HG02798 (cell line): ENCODE data around the gene ZSCAN5C.
"Not testable (repeated sequence)": the region's sequence is repeated elsewhere in the genome, so short reads cannot be mapped to it uniquely, and the experiment has no call there.

Source experiments
- ATAC-seq: cut with Tn5 transposase; IDR thresholded peaks from one replicate; pipeline ENCODE4 v1.9.1; 2021; ENCODE audit warnings: mild to moderate bottlenecking; ENCODE audit not compliant: unreplicated experiment, poor library complexity

Gene ZSCAN5C

DNA sequence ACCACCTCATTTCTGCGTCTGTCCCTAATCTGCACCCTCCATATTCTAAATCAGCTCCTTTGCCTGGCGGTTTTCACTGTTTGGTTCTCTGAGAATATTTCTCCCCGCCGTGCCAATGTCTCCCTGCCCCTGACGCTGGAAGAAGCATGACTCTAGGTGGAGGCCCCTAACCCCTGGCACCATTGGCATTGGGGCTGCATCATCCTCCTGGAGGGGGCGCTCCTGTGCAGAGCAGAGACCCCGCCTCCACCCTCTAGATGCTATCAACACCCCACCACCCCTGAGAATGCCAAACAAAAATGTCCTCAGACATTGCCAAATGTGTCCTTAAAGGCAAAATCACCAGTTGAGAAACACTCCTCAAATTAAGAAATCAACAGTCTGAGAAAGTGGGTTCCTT is 11.0 kb upstream of the ZSCAN5C start:
- ATAC-seq: no peak

DNA sequence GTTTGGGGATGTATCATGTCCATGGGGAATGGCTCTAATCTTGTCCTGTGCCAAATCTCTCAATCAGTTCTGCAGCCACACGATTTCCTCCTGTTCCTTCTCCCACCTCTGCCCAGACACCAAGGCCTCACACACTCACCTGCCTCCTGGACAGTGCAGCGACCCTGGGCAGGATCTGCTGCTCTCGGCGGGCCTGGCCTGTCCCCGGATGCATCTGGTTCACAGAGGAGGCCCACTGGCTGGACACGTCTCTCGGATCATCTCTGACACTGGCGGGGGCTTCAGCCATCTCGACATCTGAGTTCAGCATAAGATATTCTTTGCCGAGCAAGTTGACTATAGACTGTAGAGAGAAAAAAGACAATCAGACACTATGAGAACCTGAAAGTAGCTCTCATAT is 10.4 kb upstream of the ZSCAN5C start:
- no peak for ATAC-seq

DNA sequence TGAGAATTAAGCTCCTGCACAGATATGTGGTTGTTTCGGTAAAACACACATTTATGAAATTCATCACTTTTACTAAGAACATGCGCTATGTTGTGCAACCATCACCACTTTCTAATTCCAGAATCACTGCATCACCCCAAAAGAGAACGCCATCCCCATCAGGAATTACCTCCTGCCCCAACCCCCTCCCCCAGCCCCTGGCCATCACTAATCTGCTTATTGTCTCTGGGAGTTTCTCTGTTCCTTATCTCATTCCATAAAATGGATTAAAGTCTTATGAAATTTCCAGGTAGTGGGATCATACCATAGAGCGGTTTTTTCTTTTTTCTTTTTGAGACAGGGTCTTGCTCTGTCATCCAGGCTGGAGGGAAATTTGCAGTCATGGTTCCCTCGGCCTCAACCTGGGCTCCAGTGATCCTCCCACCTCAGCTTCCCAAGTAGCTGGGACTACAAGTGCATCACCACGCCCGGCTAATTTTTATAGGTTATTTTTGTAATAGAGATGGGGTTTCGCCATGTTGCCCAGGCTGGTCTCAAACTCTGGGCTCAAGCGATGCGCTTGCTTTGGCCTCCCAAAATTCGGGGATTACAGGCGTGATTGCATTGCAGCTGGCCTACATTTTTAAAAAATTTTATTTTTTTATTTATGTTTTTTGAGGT is 8.0 kb upstream of the ZSCAN5C start:
- no peak for ATAC-seq

DNA sequence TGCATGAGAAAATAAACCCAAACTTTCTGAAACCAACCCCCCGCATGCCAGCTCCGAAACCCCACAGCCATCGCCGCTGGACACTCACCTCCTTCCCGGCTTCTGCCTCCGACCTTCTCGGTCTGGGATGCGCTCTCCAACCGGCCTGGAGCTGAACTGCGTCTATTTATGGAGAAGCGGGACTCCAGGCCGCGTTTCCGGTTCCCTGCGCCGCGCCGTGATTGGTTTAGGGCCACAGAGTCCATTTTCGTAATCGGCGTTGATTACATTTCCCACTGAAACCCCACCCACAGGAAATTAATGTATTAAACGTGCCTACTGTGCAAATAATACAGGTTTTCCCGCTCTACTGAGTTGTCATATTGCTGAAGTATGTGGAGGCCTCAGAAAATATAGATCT is 4.4 kb upstream of the ZSCAN5C start, which contains the start of gene ZSCAN5B:
TSS of gene ZSCAN5B (minus strand) at position 138 of the 400 bp plus-strand sequence. CDS start 4,731 bp downstream, outside the sequence.
- not testable (repeated sequence) for ATAC-seq

DNA sequence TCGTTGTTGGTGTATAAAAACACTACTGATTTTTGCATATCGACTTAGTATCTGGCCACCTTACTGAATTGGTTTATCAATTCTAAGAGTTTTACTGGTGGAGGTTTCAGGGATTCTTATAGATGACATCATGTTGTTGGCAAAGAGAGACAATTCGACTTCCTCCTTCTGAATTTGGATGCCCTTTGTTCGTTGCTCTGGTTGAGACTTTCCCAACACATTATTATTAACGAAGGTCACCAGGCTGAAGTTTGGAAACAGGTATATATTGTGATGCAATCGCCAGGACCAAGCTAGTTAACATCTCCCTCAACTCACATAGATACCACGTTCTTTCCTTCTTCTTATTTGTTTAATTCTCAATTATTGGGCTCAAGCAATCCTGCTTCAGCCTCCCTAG is 2.4 kb upstream of the ZSCAN5C start:
- no peak for ATAC-seq

DNA sequence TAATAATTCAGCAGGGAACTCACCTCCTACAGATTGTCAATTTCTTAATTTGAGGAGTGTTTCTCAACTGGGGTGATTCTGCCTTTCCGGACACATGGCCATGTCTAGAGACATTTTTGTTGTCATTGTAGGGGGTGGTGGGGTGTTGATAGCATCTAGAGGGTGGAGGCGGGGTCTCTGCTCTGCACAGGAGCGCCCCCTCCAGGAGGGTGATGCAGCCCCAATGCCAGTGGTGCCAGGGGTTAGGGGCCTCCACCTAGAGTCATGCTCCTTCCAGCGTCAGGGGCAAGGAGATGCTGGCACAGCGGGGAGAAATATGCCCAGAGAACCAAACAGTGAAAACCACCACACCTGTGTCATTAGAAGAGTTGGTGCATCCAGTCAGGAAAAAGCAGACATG is 5.5 kb downstream of the ZSCAN5C start:
- ATAC-seq: not testable (repeated sequence)

DNA sequence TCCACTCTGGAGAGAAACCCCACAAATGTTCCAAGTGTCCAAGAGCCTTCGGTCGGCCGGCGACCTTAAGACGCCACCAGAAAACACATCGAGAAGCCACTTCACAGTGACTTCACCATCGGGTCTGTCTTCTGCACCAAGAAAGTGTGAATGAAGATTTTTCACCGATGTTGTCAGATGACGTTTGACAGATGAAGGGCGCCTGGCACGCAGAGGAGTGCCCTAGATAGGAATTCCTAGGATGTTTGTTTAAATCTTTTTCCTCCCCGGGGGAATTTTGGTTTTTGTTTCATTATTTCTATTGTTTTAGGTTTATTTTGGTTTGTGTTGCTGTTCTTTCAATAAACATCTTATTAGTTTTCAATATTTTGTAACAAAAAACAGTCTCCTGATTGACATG is 7.0 kb downstream of the ZSCAN5C start:
- no peak for ATAC-seq

DNA sequence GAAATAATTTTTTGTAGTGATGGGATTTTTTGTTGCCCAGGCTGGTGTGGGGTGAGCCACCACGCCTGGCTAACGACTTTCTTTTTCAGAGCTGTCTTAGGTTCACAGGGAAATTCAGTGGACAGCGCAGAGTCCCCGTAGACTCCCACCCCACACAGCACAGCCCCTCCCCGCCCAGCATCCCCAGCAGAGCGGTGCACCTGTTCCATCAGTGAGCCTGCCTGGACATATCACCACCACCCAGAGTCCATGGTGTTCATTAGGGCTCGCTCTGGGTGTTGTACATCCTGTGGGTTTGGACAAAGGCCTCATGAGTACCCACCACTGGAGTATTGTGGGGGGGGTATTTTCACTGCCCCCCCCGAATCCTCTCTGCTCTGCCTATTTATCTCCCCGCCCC is 8.0 kb downstream of the ZSCAN5C start:
- ATAC-seq: not testable (repeated sequence)

DNA sequence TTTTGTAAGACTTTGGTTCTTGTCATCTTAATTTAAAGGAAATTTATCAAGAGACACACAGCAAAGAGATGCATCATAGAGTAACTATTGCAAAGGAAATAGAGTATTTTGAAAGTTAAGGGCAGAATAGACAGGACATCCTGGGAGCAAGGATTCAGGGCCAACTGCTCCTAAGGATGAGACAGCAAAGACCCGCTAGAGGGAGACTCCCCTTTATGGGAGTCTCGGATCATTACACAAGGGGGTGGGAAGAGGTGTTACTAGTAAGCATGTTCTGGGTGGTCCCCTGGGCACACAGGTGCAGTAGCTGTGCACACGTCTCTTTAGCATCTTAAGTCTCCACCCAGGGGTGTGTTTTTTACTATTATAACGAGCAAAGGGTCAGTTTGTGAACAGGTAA is 9.6 kb downstream of the ZSCAN5C start:
- ATAC-seq: no peak

DNA sequence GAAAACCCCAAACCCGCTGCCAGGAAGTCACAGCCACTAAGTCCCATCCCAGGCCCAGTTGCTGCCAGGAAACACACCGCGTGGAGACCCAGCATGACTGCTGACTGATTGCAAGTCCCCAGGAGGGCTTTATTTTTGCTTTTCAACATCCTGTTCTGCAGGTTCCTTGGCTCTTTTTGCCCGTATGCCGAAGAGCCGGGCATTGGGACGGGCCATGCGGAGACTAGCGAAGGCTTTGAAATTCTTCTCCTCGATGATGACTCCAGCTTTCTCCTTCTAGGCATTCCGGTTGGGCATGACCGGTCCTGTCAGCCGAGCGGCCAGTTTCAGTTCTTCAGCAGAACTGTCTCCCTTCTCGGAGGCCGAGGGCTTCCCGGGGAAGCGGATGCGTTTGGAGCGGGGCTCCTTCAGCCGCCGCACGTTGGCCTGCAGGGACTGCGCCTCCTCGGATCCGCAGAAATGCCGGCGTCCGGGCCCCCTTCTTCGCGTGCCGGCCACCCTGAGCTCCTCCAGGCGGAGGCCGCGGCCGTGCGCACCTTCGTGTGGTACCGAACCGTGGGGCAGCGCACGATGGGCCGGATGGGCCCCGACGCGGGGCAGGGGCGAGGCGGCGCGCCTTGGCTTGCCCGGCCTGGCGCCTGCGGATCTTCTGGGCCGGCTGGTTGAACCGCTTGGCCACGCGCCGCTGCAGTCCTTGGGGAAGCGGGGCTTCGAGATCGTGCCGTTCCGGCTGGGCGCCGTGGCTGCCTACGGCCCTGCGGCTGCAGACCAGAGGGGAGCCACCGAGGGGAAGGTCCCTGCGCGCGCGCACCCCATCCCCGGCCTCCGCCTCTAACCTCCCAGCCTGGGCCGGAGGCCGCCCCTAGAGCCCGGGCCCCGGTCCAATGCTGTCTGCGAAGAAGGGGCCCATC is 15.2 kb downstream of the ZSCAN5C start:
- no peak for ATAC-seq

DNA sequence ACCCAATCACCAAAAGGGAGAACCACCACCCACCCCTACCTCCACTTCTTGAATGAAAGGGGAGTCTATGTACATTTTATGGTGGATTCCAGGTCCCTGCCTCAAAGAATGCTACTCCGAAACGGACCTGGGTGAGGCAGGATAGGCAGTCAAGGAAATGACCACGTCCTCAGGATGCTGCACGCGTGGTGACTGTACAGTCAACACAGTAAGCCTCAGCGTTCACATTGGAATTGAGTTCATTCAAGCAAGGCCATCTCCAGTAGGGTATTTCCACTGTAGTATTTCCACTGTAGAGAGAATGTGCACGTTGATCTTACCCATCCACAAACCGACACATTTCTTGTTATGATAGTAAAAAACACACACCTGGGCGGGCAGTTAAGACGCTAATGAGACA is 16.9 kb downstream of the ZSCAN5C start:
- ATAC-seq: no peak

DNA sequence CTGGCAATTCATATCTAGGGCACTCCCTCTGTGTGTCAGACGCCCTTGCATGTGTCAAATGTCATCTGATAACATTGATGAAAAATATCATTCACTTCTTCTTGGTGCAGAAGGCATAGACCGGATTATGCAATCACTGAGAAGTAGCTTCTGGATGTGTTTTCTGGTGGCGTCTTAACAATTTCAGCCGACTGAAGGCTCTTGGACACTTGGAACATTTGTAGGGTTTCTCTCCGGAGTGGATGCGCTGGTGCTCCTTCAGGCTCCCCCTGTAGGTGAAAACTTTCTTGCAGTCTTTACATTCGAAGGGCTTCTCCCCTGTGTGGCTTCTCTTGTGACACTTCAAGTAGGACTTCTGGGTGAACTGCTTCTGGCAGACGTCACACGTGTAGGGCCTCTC is 19.4 kb downstream of the ZSCAN5C start:
- ATAC-seq: not testable (repeated sequence)

DNA sequence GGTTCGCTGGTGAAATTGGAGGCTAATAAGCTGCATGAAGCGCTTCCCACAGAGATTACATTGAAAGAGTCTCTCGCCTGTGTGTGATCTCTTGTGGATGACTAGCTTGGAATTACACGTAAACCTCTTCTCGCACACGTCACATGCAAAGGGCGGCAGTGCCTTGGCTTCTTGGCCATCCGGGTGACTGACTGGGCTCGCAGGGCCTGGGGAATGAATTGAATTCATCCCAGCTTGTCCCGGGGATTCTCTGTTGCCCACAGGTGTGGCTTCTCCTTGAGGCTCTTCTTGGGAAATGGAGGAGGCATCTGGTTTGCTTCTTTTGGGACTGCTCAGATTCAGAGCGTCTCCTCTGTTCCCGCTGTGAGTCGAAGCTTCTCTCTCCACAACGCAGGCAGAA is 19.8 kb downstream of the ZSCAN5C start:
- no peak for ATAC-seq

DNA sequence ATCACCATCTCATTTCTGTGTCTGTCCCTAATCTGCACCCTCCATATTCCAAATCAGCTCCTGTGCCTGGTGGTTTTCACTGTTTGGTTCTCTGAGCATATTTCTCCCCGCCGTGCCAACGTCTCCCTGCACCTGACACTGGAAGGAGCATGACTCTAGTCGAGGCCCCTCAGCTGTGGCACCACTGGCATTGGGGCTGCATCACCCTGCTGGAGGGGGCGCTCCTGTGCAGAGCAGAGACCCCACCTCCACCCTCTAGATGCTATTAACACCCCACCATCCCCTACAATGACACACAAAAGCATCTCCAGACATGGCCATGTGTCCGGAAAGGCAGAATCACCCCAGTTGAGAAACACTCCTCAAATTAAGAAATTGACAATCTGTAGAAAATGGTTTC is 20.8 kb downstream of the ZSCAN5C start:
- no peak for ATAC-seq

DNA sequence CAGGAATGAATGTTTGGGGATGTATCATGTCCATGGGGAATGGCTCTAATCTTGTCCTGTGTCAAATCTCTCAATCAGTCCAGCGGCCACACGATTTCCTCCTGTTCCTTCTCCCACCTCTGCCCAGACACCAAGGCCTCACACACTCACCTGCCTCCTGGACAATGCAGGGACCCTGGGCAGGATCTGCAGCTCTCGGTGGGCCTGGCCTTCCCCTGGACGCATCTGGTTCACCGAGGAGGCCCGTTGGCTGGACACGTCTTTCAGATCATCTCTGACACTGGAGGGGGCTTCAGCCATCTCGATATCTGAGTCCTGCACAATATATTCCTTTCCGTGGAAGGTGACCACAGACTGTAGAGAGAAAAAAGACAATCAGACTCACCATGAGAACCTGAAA is 21.4 kb downstream of the ZSCAN5C start:
- no peak for ATAC-seq

DNA sequence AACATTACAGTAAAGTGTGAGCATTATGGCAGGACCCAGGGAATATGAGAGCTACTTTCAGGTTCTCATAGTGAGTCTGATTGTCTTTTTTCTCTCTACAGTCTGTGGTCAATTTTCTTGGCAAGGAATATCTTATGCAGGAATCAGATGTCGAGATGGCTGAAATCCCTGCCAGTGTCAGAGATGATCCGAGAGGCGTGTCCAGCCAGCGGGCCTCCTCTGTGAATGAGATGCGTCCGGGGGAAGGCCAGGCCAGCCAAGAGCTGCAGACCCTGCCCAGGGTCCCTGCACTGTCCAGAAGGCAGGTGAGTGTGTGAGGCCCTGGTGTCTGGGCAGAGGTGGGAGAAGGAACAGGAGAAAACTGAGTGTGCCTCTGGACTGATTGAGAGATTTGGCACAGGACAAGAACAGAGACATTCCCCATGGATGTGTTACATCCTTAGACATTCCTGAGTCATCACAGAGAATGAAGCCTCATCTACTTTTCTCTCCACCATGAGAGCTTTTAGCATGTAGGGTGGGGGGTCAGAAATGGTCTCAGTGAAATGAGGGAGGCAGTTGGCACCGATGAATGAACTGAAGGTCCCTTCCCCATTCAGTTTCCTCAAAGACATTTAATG is 43.2 kb downstream of the ZSCAN5C start:
- ATAC-seq: no peak

DNA sequence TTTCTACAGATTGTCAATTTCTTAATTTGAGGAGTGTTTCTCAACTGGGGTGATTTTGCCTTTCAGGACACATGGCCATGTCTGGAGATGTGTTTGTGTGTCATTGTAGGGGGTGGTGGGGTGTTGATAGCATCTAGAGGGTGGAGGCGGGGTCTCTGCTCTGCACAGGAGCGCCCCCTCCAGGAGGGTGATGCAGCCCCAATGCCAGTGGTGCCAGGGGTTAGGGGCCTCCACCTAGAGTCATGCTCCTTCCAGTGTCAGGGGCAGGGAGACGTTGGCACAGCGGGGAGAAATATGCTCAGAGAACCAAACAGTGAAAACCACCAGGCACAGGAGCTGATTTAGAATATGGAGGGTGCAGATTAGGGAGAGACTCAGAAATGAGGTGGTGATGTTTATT is 43.7 kb downstream of the ZSCAN5C start:
- not testable (repeated sequence) for ATAC-seq

DNA sequence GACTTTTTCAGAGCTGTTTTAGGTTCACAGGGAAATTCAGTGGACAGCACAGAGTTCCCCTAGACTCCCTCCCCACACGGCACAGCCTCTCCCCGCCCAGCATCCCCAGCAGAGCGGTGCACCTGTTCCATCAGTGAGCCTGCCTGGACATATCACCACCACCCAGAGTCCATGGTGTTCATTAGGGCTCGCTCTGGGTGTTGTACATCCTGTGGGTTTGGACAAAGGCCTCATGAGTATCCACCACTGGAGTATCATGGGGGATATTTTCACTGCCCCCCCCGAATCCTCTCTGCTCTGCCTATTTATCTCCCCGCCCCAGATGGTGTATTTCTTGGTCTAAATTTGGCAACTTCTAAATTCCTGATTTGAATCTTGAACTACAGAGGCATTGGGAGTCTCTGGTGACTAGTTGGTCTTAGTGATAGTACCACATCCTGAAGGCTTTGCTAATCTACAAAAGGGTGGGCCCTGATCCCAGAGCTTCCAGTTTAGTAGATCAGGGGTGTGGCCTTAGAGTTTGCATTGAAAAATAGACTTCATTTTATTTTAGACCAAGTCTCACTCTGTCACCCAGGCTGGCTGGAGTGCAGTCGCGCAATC is 46.8 kb downstream of the ZSCAN5C start:
- not testable (repeated sequence) for ATAC-seq

DNA sequence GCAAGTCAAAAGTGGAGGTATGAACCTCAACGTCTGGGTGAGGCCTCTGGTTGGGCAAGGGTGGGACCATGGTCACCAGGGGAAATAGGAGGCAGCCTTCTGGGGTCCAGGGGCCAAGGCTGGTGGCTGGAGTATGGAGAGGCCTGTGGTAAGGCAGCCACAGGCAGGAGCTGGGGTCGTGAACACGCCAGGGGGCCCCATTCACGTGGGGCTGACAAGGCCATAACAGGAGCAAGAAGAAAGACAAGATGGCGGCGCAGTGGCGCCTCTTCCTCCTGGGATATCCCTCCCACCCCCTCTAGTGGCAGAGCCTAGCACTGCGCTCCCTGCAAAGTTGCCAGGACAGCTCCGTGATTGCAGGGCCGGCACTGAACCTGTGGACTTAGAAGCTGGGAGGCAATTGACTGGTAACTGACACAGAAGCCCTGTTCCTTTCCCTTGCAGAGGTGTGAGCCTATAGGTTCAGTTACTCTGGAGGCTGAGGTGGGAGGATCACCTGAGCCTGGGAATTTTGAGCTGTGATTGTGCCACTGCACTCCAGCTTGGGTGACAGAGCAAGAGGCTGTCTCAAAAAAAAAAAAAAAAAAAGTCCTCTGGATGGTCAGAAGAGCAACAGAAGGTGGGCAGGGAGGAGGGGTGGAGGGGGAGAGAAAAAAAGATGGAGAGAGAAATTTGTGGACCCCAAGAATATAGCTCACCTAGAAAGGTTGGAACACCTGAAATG is 50.8 kb downstream of the ZSCAN5C start:
- ATAC-seq: no peak

DNA sequence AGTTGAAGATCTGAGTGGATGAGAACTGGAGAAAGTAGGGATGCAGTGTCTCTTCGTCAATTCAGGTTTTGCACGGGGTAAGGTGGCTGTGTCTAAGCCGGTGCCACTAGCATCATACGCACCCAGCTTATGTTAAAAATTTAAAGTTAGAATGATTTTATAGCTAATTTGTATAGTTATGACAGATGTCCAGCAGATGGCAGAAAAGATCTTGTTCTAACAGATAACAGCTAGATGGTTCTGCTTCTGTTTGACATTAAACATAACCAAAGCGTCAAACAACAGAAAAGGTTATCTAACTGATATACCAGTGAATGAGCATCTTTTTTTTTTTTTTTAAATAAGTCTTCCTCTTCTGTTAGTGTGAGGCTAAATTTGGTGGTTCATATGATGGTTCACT is 51.7 kb downstream of the ZSCAN5C start:
- no peak for ATAC-seq
